Activated naive CD8-positive, alpha-beta T cell treated with anti-CD3 and anti-CD28 coated beads for 36 hours (primary cell): Measurements from ENCODE around the gene NUP133. TPM values are rescaled to one million over a fixed set of nuclear protein-coding genes. Genes with fewer than 3 reads are reported as not detected.
"Not testable (repeated sequence)": the region's sequence is repeated elsewhere in the genome, so short reads cannot be mapped to it uniquely, and the experiment has no call there.

Experiments used
- DNase-seq: peaks from one replicate; pipeline ENCODE4 v3.0.0; 2021
- H3K27ac Mint-ChIP-seq: one replicate; pipeline ENCODE4 v1.8.0; 2022; ENCODE audit warnings: mild to moderate bottlenecking, moderate library complexity, mixed read lengths
- H3K27me3 Mint-ChIP-seq: one replicate; pipeline ENCODE4 v1.8.0; 2022; ENCODE audit warnings: mild to moderate bottlenecking, mixed read lengths
- H3K36me3 Mint-ChIP-seq: one replicate; pipeline ENCODE4 v1.8.0; 2021; ENCODE audit warnings: mild to moderate bottlenecking, mixed read lengths
- H3K4me1 Mint-ChIP-seq: one replicate; pipeline ENCODE4 v1.8.0; 2021; ENCODE audit warnings: mixed read lengths
- H3K4me3 Mint-ChIP-seq: one replicate; pipeline ENCODE4 v1.8.0; 2022; ENCODE audit warnings: mild to moderate bottlenecking, moderate library complexity, mixed read lengths
- H3K9me3 Mint-ChIP-seq: one replicate; pipeline ENCODE4 v1.8.0; 2022; ENCODE audit warnings: mixed read lengths
- total RNA-seq, 2 experiments: library from RNA; stranded (reverse); gene quantifications; one replicate each; pipeline ENCODE4 v1.2.3, GENCODE V29; 2021

The NUP133 gene
- total RNA-seq, 2 experiments from 2014 or later, result 62.7 to 64.8 TPM

- peaks cover 5% of the 10 kb centered on the region for H3K9me3 Mint-ChIP-seq
- peaks cover 82% of the 10 kb centered on the region for H3K27me3 Mint-ChIP-seq
- no peak for DNase-seq
- no peak overlapping the region for H3K27ac Mint-ChIP-seq
- H3K36me3 Mint-ChIP-seq, result no peaks in the 10 kb centered on the region
- peaks cover 8% of the 10 kb centered on the region for H3K4me1 Mint-ChIP-seq
- no peak overlapping the region for H3K4me3 Mint-ChIP-seq
Observed at GRCh38 chr1:229428256-229428655, 79.9 kb downstream of the NUP133 start.

DNA sequence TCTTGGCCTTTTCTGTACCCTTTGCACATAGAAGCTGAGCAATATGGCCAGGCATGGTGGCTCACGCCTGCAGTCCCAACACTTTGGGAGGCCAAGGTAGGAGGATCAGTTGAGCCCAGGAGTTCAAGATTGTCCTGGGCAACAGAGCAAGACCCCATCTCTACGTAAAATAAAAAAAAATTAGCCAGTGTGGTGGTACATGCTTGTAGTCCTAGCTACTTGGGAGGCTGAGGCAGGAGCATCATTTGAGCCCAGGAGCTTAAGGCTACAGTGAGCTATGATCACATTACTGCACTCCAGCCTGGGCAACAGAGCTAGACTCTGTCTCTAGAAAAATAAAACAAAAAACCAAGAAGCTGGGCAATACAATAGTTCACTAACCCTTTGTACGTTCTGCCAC lies 80.6 kb downstream of the NUP133 start:
- no peaks in the 10 kb centered on the region for H3K36me3 Mint-ChIP-seq
- H3K9me3 Mint-ChIP-seq, result peaks cover 8% of the 10 kb centered on the region
- no peak overlapping the region for H3K27ac Mint-ChIP-seq
- no peak overlapping the region for H3K4me3 Mint-ChIP-seq
- peaks cover 7% of the 10 kb centered on the region for H3K4me1 Mint-ChIP-seq
- H3K27me3 Mint-ChIP-seq, result peaks cover 80% of the 10 kb centered on the region
- DNase-seq, result no peak

DNA sequence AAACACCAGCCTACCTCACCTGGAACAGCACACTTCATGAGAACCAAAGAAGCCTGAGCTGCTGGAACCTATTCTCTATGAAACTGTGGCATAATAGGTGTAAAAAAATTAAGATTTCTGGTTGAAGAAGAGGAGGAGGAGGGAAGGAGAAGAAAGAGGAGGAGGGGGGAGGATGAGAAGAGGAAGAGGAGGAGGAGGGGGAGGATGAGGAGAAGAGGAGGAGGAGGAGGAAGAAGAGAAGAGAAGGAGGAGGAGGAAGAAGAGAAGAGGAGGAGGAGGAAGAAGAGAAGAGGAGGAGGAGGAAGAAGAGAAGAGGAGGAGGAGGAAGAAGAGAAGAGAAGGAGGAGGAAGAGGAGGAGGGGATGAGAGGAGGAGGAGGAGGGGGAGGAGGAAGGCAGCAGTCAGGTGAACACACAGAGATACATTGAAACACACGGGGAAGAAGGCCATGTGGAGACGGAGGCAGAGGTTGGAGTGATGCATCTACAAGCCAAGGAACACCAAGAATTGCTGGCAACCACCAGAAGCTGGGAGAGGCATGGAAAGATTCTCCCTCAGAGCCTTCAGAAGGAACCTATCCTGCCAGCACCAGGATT lies 82.5 kb downstream of the NUP133 start:
- no peaks in the 10 kb centered on the region for H3K4me1 Mint-ChIP-seq
- peaks cover 61% of the 10 kb centered on the region for H3K27me3 Mint-ChIP-seq
- peaks cover 8% of the 10 kb centered on the region for H3K9me3 Mint-ChIP-seq
- DNase-seq, result no peak
- no peak overlapping the region for H3K4me3 Mint-ChIP-seq
- H3K36me3 Mint-ChIP-seq, result no peaks in the 10 kb centered on the region
- no peak overlapping the region for H3K27ac Mint-ChIP-seq

GRCh38 chr1:229420765-229421164 lies 87.4 kb downstream of the NUP133 start:
- no peak for DNase-seq
- Mint-ChIP-seq H3K4me1 (no peaks in the 10 kb centered on the region), H3K36me3 (no peaks in the 10 kb centered on the region), H3K9me3 (peaks cover 8% of the 10 kb centered on the region), H3K27me3 (peaks cover 25% of the 10 kb centered on the region), H3K27ac (no peak overlapping the region), H3K4me3 (no peak overlapping the region)

DNA sequence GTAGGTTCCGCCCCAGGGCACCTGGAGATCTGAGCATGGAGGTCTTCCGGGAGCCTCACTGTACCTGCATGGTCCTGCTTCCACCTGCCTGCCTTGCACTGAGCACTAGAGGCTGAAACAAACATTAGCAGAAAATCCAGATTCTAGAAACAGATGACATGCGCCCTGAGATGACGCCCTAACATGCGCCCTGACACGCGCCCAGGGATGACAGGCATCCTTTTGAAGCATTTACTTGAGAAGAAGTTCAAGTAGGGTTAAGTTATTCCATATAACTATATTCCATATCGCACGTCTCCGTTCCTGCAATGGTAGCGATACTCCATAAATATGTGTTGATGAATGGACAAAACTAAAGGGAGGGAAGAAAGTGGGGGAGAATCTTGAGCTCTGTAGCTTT lies 87.9 kb downstream of the NUP133 start:
- DNase-seq, result no peak
- no peak overlapping the region for H3K4me3 Mint-ChIP-seq
- peaks cover 8% of the 10 kb centered on the region for H3K9me3 Mint-ChIP-seq
- H3K27me3 Mint-ChIP-seq, result peaks cover 20% of the 10 kb centered on the region
- no peak overlapping the region for H3K27ac Mint-ChIP-seq
- no peaks in the 10 kb centered on the region for H3K36me3 Mint-ChIP-seq
- H3K4me1 Mint-ChIP-seq, result no peaks in the 10 kb centered on the region

- DNase-seq, H3K9me3 Mint-ChIP-seq, H3K4me3 Mint-ChIP-seq, H3K4me1 Mint-ChIP-seq, H3K27me3 Mint-ChIP-seq, H3K27ac Mint-ChIP-seq, H3K36me3 Mint-ChIP-seq: not testable (repeated sequence)
Observed at GRCh38 chr1:229418586-229418985, 89.6 kb downstream of the NUP133 start.

GRCh38 chr1:229412810-229413209 lies 95.3 kb downstream of the NUP133 start:
- H3K27ac Mint-ChIP-seq, DNase-seq, H3K9me3 Mint-ChIP-seq, H3K36me3 Mint-ChIP-seq, H3K4me1 Mint-ChIP-seq, H3K4me3 Mint-ChIP-seq: not testable (repeated sequence)
- peaks cover 49% of the 10 kb centered on the region for H3K27me3 Mint-ChIP-seq

- Mint-ChIP-seq H3K4me3 (no peak overlapping the region), H3K27ac (no peak overlapping the region), H3K4me1 (peaks cover 11% of the 10 kb centered on the region), H3K9me3 (no peaks in the 10 kb centered on the region), H3K36me3 (no peaks in the 10 kb centered on the region), H3K27me3 (peaks cover 56% of the 10 kb centered on the region)
- DNase-seq, result no peak
Observed at GRCh38 chr1:229412056-229412455, 96.1 kb downstream of the NUP133 start.

- Mint-ChIP-seq H3K9me3 (no peaks in the 10 kb centered on the region), H3K4me1 (peaks cover 15% of the 10 kb centered on the region), H3K4me3 (no peak overlapping the region), H3K27ac (no peak overlapping the region), H3K27me3 (peaks cover 61% of the 10 kb centered on the region), H3K36me3 (no peaks in the 10 kb centered on the region)
- no peak for DNase-seq
Observed at GRCh38 chr1:229411434-229412055, 96.6 kb downstream of the NUP133 start.

DNA sequence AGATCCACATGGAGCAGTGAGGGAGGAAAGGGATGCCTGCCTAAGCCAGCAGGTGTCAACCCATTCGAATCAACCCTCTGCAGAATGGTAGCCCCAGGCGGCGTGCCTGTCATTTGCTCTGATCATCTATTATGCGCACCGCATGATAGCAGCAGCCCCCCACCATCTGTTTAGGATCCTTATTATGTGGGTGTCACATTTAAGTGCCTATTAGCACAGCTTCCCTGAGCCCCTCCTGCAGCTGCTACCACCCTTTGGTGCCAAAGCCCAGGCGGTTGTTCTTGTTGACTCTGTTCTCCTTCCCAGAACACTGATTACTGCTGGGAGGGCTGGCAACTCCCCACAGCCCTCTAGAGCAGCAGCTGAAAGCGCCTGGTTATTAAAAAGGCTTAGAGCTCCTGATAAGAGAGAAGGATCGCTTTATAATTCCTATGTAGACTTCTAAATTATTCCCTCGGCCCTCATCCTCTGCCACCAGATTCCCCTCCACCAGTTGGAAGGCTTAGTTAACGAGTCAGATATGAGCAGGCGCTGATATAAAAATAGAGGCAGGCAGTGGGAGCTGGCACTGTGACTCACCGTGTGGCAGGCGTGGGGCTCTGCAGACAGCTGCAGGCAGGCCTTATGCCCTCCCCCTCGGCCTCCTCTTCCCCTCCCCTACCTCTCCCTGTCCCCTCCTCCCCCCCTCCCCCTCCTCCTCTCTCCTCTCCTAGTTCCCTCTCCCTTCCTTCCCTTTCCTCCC lies 97.3 kb downstream of the NUP133 start:
- Mint-ChIP-seq H3K4me3 (no peak overlapping the region), H3K4me1 (peaks cover 15% of the 10 kb centered on the region), H3K27ac (no peak overlapping the region), H3K9me3 (no peaks in the 10 kb centered on the region), H3K36me3 (no peaks in the 10 kb centered on the region), H3K27me3 (peaks cover 68% of the 10 kb centered on the region)
- no peak for DNase-seq

DNA sequence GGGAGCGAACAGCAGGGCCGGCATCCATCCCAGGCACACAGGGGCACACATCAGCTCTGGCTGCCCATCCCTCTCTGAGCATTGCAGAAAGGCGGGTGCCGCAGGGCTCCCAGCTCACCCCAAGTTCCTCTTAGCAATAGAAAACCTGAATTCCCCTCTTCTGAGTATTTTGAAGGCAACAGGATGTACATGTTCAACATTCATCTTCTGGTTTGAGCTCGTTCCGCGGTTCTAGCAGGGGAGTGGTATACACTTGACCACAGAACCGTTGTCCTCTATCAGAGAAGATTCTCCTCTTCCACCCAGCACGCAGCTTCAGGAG lies 97.8 kb downstream of the NUP133 start:
- DNase-seq, result no peak
- no peak overlapping the region for H3K27ac Mint-ChIP-seq
- no peak overlapping the region for H3K4me3 Mint-ChIP-seq
- H3K36me3 Mint-ChIP-seq, result no peaks in the 10 kb centered on the region
- H3K27me3 Mint-ChIP-seq, result peaks cover 74% of the 10 kb centered on the region
- H3K4me1 Mint-ChIP-seq, result peaks cover 15% of the 10 kb centered on the region
- H3K9me3 Mint-ChIP-seq, result no peaks in the 10 kb centered on the region

DNA sequence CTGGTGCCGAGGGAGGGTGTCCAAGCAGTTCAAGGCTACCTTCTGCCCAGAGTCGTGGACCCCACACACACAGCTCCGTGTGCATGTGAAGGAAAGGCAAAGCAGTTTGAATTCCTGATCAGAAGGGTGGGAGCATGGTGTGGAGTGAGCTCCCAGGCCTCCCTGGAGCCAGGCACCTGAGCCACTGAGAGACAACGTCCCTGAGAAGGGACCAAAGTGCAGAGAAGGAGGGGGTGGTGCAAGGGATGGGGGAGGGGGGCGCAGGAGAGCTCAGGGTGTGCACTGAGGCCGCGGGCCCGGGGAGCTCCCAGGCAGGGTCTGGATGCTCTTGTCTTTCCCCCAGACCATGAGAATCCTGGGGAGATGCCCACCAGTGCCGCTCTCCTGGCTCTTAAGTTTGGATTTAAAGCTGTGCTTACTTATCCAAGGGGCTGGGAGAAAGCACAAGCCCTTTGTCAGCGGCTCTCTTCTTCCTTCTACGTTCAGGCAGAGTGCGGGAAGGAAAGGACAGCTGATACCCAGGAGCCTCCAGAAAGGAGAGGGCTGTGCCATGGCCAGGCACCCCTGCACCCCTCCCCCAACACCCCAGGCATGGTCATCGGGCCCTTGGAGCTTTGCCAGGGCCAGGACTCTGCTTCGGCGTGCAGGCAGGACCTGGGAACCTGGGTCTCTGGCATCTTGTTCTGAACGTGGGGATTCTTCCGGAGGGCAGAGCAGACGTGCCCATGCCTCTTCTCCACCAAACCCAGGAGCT lies 98.3 kb downstream of the NUP133 start:
- DNase-seq, result no peak
- Mint-ChIP-seq H3K27ac (no peak overlapping the region), H3K27me3 (peaks cover 77% of the 10 kb centered on the region), H3K36me3 (no peaks in the 10 kb centered on the region), H3K4me3 (no peak overlapping the region), H3K9me3 (no peaks in the 10 kb centered on the region), H3K4me1 (peaks cover 15% of the 10 kb centered on the region)

DNA sequence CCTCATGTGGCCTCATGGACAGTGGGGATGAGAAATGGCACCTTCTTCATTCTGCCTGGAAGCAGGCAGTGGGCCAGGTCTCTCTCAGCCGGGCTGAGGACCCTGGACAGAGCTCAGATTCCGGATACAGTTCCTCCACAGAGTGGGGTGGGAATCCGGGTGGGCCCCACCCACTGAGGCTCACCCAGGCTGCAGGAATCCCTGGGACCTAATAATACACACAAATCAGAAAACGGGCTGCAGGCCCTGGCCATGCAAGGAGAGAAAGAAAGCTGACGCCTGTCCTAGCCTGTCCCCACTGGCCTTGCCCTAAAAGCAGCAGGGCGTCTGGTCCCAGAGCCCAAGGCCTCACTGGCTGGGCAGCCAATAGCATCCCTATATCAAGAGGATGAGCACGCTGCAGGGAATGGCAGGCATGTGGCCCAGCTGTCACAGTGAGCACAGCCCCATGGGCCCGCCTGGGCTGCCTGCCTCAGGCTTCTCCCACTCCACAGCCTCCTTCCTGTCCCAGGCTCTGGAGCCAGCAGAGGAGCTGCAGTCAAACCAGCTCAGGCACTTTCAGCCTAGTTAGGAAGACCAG lies 99.6 kb downstream of the NUP133 start:
- no peak overlapping the region for H3K27ac Mint-ChIP-seq
- H3K36me3 Mint-ChIP-seq, result no peaks in the 10 kb centered on the region
- no peaks in the 10 kb centered on the region for H3K9me3 Mint-ChIP-seq
- no peak overlapping the region for H3K4me3 Mint-ChIP-seq
- peaks cover 85% of the 10 kb centered on the region for H3K27me3 Mint-ChIP-seq
- DNase-seq, result no peak
- H3K4me1 Mint-ChIP-seq, result peaks cover 15% of the 10 kb centered on the region

GRCh38 chr1:229407206-229408026 lies 100.7 kb downstream of the NUP133 start:
- no peaks in the 10 kb centered on the region for H3K9me3 Mint-ChIP-seq
- peak overlapping the region; percentile 60 for H3K4me3 Mint-ChIP-seq
- peaks cover 84% of the 10 kb centered on the region for H3K27me3 Mint-ChIP-seq
- peak; percentile 6 for DNase-seq
- H3K4me1 Mint-ChIP-seq, result peaks cover 15% of the 10 kb centered on the region
- H3K27ac Mint-ChIP-seq, result no peak overlapping the region
- H3K36me3 Mint-ChIP-seq, result no peaks in the 10 kb centered on the region
